ENCODE data around the gene KARS1.
"Not testable (repeated sequence)": the region's sequence is repeated elsewhere in the genome, so short reads cannot be mapped to it uniquely, and the experiment has no call there.

KARS1 gene

DNA sequence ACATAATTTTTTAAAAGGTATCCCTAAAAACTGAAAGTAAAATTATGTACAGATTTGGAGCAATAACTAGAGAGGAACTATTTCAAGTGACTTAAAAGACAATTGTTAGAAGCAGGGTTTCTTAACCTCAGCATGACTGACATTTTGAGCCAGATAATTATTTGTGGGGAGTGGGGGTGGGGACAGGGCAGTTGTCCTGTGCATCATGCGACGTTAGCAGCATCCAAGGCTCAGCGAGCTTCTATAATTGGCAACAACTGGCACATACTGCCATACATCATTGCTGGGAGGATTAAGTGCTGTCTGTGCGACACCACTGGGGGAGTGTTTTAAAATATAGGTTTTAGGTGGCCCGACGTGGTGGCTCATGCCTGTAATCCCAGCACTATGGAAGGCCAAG lies 54.2 kb downstream of the KARS1 start:
- Histone ChIP-seq H3K4me3 (ENCODE audit: insufficient read length, low read depth) (no peak overlapping the region), H3K36me3 (ENCODE audit: insufficient read depth, insufficient read length, low read length) (peaks cover 33% of the 10 kb centered on the region), H3K9me3 (ENCODE audit: insufficient read depth, low read length) (no peaks in the 10 kb centered on the region), H3K9ac (ENCODE audit: insufficient read length, low read depth) (no peak overlapping the region), H3K4me1 (ENCODE audit: insufficient read depth, insufficient read length) (peaks cover 2% of the 10 kb centered on the region), H3K27me3 (ENCODE audit: insufficient read depth, insufficient read length) (no peaks in the 10 kb centered on the region)
- TF ChIP-seq YY1 (IDR thresholded peaks at IDR 0.05; ENCODE audit: insufficient read depth, insufficient read length) = no peak
- no peak for TF ChIP-seq ZNF274 (IDR thresholded peaks at IDR 0.05; ENCODE audit: low read depth, low read length)
- no peak for TF ChIP-seq SUZ12 (IDR thresholded peaks at IDR 0.05; ENCODE audit: extremely low read depth, insufficient read depth, insufficient read length)
- no peak for DNase-seq (ENCODE audit: low read depth, low spot score)

DNA sequence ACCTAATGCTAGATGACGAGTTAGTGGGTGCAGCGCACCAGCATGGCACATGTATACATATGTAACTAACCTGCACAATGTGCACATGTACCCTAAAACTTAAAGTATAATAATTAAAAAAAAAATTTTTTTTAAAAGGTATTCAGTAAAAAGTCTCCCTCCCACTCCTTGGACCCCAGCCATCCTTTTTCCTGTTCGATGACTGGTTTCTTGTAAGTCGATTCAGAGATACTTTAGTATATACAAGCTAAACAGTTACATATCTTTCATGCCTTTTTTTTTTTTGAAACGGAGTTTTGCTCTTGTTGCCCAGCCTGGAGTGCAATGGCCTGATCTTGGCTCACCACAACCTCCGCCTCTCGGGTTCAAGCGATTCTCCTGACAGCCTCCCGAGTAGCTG lies 55.5 kb downstream of the KARS1 start:
- DNase-seq (ENCODE audit: low read depth, low spot score); H3K9me3 ChIP-seq (ENCODE audit: insufficient read depth, low read length); H3K9ac ChIP-seq (ENCODE audit: insufficient read length, low read depth); H3K4me3 ChIP-seq (ENCODE audit: insufficient read length, low read depth); H3K4me1 ChIP-seq (ENCODE audit: insufficient read depth, insufficient read length); H3K27me3 ChIP-seq (ENCODE audit: insufficient read depth, insufficient read length): not testable (repeated sequence)
- peaks cover 24% of the 10 kb centered on the region for H3K36me3 ChIP-seq (ENCODE audit: insufficient read depth, insufficient read length, low read length)

- DNase-seq (ENCODE audit: low read depth, low spot score) = no peak
- Histone ChIP-seq H3K36me3 (ENCODE audit: insufficient read depth, insufficient read length, low read length) (peaks cover 23% of the 10 kb centered on the region), H3K27me3 (ENCODE audit: insufficient read depth, insufficient read length) (no peaks in the 10 kb centered on the region), H3K9me3 (ENCODE audit: insufficient read depth, low read length) (no peaks in the 10 kb centered on the region), H3K9ac (ENCODE audit: insufficient read length, low read depth) (no peak overlapping the region), H3K4me1 (ENCODE audit: insufficient read depth, insufficient read length) (peaks cover 2% of the 10 kb centered on the region), H3K4me3 (ENCODE audit: insufficient read length, low read depth) (no peak overlapping the region)
- TF ChIP-seq YY1 (IDR thresholded peaks at IDR 0.05; ENCODE audit: insufficient read depth, insufficient read length) = no peak
- no peak for TF ChIP-seq ZNF274 (IDR thresholded peaks at IDR 0.05; ENCODE audit: low read depth, low read length)
- no peak for TF ChIP-seq SUZ12 (IDR thresholded peaks at IDR 0.05; ENCODE audit: extremely low read depth, insufficient read depth, insufficient read length)
These were observed 56.3 kb downstream of the KARS1 start for GRCh38 chr16:75590920-75591843.

DNA sequence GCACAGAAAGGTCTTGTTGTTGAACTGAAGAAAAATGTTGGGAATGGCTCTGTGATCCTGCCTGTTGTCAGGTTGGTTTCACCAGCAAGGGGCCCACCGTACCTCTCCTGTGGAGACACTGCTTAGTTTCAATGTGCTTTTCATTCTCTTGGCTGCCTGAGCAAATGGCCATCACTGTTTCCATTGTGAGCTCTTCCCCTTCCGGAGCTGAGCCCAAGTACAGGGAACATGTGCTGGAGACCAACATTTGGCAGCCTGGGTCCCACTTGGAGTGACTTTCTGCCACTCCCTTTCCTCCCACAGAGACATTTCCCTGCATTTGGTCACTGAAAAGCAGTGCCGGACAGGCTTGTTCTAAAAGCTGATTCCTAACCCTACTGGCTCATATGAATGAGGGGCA lies 58.2 kb downstream of the KARS1 start:
- Histone ChIP-seq H3K4me1 (ENCODE audit: insufficient read depth, insufficient read length) (peaks cover under 1% of the 10 kb centered on the region), H3K9me3 (ENCODE audit: insufficient read depth, low read length) (no peaks in the 10 kb centered on the region), H3K27me3 (ENCODE audit: insufficient read depth, insufficient read length) (no peaks in the 10 kb centered on the region), H3K9ac (ENCODE audit: insufficient read length, low read depth) (no peak overlapping the region), H3K36me3 (ENCODE audit: insufficient read depth, insufficient read length, low read length) (peaks cover 19% of the 10 kb centered on the region), H3K4me3 (ENCODE audit: insufficient read length, low read depth) (no peak overlapping the region)
- TF ChIP-seq YY1 (IDR thresholded peaks at IDR 0.05; ENCODE audit: insufficient read depth, insufficient read length) (no peak), SUZ12 (IDR thresholded peaks at IDR 0.05; ENCODE audit: extremely low read depth, insufficient read depth, insufficient read length) (no peak), ZNF274 (IDR thresholded peaks at IDR 0.05; ENCODE audit: low read depth, low read length) (no peak)
- DNase-seq (ENCODE audit: low read depth, low spot score) = no peak

DNA sequence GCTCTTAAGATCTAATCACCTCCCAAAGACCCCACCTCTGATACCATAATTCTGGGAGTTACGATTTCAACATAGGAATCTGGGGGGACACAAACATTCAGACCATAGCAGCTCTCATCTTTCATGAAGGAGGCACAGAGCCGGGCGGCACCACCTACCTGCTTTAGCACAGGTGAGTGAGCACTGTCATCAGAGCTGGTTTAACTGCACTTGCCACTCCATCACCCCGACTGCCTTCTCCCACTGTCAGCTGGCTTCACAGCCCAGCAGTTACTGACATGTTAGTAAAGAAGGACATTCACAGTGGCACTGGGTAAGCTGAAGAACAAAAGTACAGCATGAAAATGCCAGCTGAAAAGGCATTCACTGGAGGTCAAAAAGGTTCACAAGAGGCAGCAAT lies 58.7 kb downstream of the KARS1 start:
- Histone ChIP-seq H3K4me1 (ENCODE audit: insufficient read depth, insufficient read length) (no peaks in the 10 kb centered on the region), H3K36me3 (ENCODE audit: insufficient read depth, insufficient read length, low read length) (peaks cover 15% of the 10 kb centered on the region)
- TF ChIP-seq ZNF274 (IDR thresholded peaks at IDR 0.05; ENCODE audit: low read depth, low read length) (no peak), YY1 (IDR thresholded peaks at IDR 0.05; ENCODE audit: insufficient read depth, insufficient read length) (no peak), SUZ12 (IDR thresholded peaks at IDR 0.05; ENCODE audit: extremely low read depth, insufficient read depth, insufficient read length) (no peak)

DNA sequence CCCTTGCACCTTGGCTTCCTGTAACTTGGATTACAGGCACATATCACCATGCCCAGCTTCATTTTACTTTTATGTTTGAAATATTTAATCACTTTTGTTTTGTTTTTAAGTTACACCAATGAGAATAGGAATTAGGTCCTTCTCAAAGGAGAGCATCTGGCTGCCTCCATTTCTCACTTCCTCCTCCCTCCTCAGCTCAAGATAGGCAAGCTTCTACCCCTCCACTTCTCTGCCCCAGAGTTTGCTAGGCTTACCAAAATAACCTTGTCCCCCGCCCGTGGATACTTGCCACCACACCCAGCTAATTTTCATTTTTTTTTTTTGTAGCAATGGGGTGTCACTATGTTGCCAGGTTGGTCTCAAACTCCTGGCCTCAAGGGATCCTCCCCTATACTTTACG lies 63.4 kb downstream of the KARS1 start:
- no peaks in the 10 kb centered on the region for H3K27me3 ChIP-seq (ENCODE audit: insufficient read depth, insufficient read length)
- H3K4me1 ChIP-seq (ENCODE audit: insufficient read depth, insufficient read length) = no peaks in the 10 kb centered on the region
- no peak for TF ChIP-seq SUZ12 (IDR thresholded peaks at IDR 0.05; ENCODE audit: extremely low read depth, insufficient read depth, insufficient read length)
- peaks cover 25% of the 10 kb centered on the region for H3K36me3 ChIP-seq (ENCODE audit: insufficient read depth, insufficient read length, low read length)
- no peak overlapping the region for H3K9ac ChIP-seq (ENCODE audit: insufficient read length, low read depth)
- H3K4me3 ChIP-seq (ENCODE audit: insufficient read length, low read depth) = no peak overlapping the region
- H3K9me3 ChIP-seq (ENCODE audit: insufficient read depth, low read length) = no peaks in the 10 kb centered on the region
- DNase-seq (ENCODE audit: low read depth, low spot score) = no peak

More for the DNA sequence above, 58.7 kb downstream of the KARS1 start:
- DNase-seq (ENCODE audit: low read depth, low spot score) = no peak
- Histone ChIP-seq H3K27me3 (ENCODE audit: insufficient read depth, insufficient read length) (no peaks in the 10 kb centered on the region), H3K4me3 (ENCODE audit: insufficient read length, low read depth) (no peak overlapping the region), H3K9me3 (ENCODE audit: insufficient read depth, low read length) (no peaks in the 10 kb centered on the region), H3K9ac (ENCODE audit: insufficient read length, low read depth) (no peak overlapping the region)

- no peak for DNase-seq (ENCODE audit: low read depth, low spot score)
- Histone ChIP-seq H3K36me3 (ENCODE audit: insufficient read depth, insufficient read length, low read length) (peaks cover 53% of the 10 kb centered on the region), H3K9me3 (ENCODE audit: insufficient read depth, low read length) (no peaks in the 10 kb centered on the region), H3K9ac (ENCODE audit: insufficient read length, low read depth) (no peak overlapping the region), H3K4me1 (ENCODE audit: insufficient read depth, insufficient read length) (no peaks in the 10 kb centered on the region), H3K4me3 (ENCODE audit: insufficient read length, low read depth) (no peak overlapping the region), H3K27me3 (ENCODE audit: insufficient read depth, insufficient read length) (no peaks in the 10 kb centered on the region)
- TF ChIP-seq SUZ12 (IDR thresholded peaks at IDR 0.05; ENCODE audit: extremely low read depth, insufficient read depth, insufficient read length) = no peak
These were observed 68.1 kb downstream of the KARS1 start for GRCh38 chr16:75579281-75579834.
